ENCODE data around the gene DYNC1LI2. TPM values are rescaled to one million over a fixed set of nuclear protein-coding genes. Genes with fewer than 3 reads are reported as not detected.
A peak's percentile ranks its signal among the peaks of the same experiment; 100 is the strongest.

Gene DYNC1LI2
- total RNA-seq, 4 donors from 2014 or later = 57.4 to 80.3 (median 62.6) TPM

DNA sequence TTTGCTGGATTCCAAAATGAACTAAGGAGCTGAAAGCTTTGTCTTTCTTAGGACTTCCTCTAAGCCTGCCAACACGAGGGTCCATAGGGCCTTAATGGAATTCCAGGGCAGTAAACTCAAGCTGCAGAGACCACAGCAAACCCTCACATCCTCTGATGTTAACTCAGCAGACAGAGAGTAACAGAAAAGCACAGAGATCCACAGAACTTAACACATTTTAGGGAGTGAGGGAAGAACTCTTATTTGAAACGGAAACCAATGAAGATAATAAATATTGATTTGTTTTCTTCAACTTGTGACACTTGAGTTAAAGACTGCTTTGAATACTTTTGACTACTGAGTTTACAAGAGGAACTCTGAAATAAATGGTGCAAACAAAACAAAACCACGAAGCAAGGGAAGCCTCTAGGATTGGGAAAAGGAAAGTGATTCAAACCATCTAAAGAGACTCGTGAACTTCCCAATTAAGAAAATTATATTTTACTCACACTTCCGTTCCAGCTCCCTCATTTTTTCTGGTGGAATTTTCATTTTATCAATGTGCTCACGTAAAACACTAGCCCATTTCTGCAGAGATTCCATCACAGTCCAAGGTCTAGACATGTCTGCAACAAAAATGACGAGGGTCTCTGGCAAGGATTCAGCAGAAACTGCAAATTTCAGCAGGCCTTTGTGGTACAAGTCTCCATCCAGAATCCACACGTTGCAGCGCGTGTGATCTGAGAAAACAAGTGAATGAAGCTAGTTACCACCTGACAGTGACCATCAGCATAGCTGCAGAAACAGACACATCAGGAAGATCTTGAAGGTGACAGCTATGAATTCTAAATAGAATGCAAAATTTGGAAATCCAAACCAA is 9.2 kb downstream of the DYNC1LI2 start:
- Histone ChIP-seq H3K9me3 (no peaks in the 10 kb centered on the region), H3K4me3 (no peak overlapping the region), H3K27ac (peak overlapping the region; percentile 77 to 88 (median 84)), H3K4me1 (peaks cover 50 to 52% of the 10 kb centered on the region in 2 donors), H3K36me3 (peaks cover 0 to 37% of the 10 kb centered on the region in 2 donors), H3K27me3 (no peaks in the 10 kb centered on the region)
- DNase-seq = no peak
- in situ Hi-C loops (cut with MboI; ENCODE audit: low sequenced_read_pairs in 4 of 4) (no loop called here), intact Hi-C loops (cut with DNase I; ENCODE audit: low total_unique reads) (loop anchor here (1.0 to 5.0 kb wide), 2 partner anchors 9 to 90 kb away; partner anchors contain the start of genes DYNC1LI2 and NAE1)
- ATAC-seq = no peak
- no peak for TF ChIP-seq POLR2A (IDR thresholded peaks at IDR 0.05)
- TF ChIP-seq, protein P1, sequence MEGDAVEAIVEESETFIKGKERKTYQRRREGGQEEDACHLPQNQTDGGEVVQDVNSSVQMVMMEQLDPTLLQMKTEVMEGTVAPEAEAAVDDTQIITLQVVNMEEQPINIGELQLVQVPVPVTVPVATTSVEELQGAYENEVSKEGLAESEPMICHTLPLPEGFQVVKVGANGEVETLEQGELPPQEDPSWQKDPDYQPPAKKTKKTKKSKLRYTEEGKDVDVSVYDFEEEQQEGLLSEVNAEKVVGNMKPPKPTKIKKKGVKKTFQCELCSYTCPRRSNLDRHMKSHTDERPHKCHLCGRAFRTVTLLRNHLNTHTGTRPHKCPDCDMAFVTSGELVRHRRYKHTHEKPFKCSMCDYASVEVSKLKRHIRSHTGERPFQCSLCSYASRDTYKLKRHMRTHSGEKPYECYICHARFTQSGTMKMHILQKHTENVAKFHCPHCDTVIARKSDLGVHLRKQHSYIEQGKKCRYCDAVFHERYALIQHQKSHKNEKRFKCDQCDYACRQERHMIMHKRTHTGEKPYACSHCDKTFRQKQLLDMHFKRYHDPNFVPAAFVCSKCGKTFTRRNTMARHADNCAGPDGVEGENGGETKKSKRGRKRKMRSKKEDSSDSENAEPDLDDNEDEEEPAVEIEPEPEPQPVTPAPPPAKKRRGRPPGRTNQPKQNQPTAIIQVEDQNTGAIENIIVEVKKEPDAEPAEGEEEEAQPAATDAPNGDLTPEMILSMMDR (IDR thresholded peaks at IDR 0.05 in 4 of 5, conservative IDR thresholded peaks at IDR 0.05 in 1 of 5) = no peak

DNA sequence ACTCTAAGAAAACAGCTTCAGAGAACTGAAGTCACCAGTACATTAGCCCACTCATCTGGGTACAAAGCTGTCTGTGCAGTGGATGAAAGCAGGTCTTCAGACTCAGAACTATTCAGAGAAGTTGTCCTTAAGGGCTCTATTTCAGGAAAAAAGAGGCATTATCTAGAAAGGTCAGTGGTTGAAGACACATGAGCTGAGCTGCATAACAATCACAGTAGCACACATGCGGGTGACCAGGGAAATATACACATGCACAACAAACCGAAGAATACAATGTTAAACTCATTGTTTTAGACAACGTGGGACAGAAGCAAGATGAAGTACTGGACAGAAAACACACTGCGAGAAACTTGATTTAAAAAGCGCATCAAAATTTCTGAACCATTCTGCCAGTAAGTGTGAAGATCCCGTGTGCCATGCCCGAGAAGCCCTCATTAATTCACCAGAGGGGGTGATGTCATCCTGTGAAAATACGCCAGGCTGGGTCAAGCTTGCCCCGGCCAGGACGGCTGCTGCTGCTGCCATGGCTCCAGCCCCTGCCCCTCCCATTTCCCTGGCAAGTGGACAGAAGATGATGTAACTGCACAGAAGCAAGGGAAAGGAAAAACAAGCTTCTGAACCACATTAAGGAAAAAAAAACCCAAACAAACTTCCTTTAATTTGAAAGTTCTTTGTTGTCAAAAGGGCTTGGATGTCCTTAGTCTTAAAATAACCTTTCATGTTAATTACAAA is 10.1 kb downstream of the DYNC1LI2 start:
- no peaks in the 10 kb centered on the region for H3K27me3 ChIP-seq
- peak overlapping the region; percentile 77 to 88 (median 84) for H3K27ac ChIP-seq
- ATAC-seq = peak; percentile 96 to 97
- intact Hi-C loops (cut with DNase I; ENCODE audit: low total_unique reads) = loop anchor here (1.0 to 5.0 kb wide), 2 partner anchors 10 to 91 kb away; partner anchors contain the start of genes DYNC1LI2 and NAE1
- in situ Hi-C loops (cut with MboI; ENCODE audit: low sequenced_read_pairs in 4 of 4) = no loop called here
- peak; percentile 88 to 93 for DNase-seq
- peaks cover 50 to 52% of the 10 kb centered on the region in 2 donors for H3K4me1 ChIP-seq
- H3K4me3 ChIP-seq = peak overlapping the region in 2 of 4 donors; percentile 6 to 24
- H3K36me3 ChIP-seq = peaks cover 0 to 39% of the 10 kb centered on the region in 2 donors
- TF ChIP-seq POLR2A (IDR thresholded peaks at IDR 0.05) = no peak
- TF ChIP-seq, protein P1 (IDR thresholded peaks at IDR 0.05 in 4 of 5, conservative IDR thresholded peaks at IDR 0.05 in 1 of 5) = no peak
- H3K9me3 ChIP-seq = no peaks in the 10 kb centered on the region

DNA sequence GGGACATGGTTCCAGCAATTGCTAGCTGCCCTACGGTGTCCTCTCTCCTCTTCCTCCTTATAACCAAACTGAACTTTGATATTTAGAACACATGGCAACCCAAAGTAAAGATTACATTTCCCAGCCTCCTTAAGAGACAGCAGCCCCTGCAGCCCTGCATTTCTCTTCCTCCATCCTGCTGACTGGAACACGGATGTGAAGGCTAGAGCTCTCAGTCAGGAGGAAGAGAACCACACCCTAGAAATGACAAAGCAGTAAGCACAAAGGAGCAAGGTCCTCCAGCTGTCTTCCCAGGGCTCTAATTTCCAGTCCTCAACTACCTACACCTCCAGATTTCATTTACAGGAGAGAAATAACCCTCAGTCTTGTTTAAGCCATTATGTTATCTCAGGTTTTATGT is 10.9 kb downstream of the DYNC1LI2 start:
- in situ Hi-C loops (cut with MboI; ENCODE audit: low sequenced_read_pairs in 4 of 4) (no loop called here), intact Hi-C loops (cut with DNase I; ENCODE audit: low total_unique reads) (loop anchor here (5.0 kb wide), 1 partner anchor 92 kb away; the partner anchor contains the start of gene NAE1)
- Histone ChIP-seq H3K4me1 (peaks cover 48 to 50% of the 10 kb centered on the region in 2 donors), H3K36me3 (peaks cover 3 to 47% of the 10 kb centered on the region in 2 donors), H3K9me3 (no peaks in the 10 kb centered on the region), H3K27ac (peak overlapping the region; percentile 77 to 88 (median 84)), H3K4me3 (no peak overlapping the region), H3K27me3 (no peaks in the 10 kb centered on the region)
- TF ChIP-seq, protein P1 (IDR thresholded peaks at IDR 0.05 in 4 of 5, conservative IDR thresholded peaks at IDR 0.05 in 1 of 5) = no peak
- TF ChIP-seq POLR2A (IDR thresholded peaks at IDR 0.05) = no peak
- peak; percentile 62 to 66 for ATAC-seq
- DNase-seq = no peak

DNA sequence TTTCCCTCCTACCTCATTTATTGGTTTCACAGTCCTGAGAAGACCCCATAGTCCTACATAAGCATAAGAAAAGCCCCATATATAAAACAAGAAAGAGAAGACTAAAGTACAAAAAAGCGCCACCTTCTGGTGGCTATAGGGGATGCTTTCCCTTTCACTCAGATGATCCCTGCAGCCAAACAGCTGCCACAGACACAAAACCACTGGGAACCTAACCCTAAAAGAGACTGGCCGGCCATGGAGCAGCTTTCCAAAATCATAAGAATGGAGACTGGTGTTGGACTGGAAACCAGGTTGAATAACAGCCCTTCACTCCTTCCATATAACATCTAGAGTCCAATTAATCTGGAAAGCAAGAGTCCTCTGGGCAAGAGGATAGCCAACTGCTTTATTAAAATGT is 11.4 kb downstream of the DYNC1LI2 start:
- in situ Hi-C loops (cut with MboI; ENCODE audit: low sequenced_read_pairs in 4 of 4) (no loop called here), intact Hi-C loops (cut with DNase I; ENCODE audit: low total_unique reads) (loop anchor here (5.0 kb wide), 1 partner anchor 92 kb away; the partner anchor contains the start of gene NAE1)
- Histone ChIP-seq H3K4me3 (no peak overlapping the region), H3K27me3 (no peaks in the 10 kb centered on the region), H3K9me3 (no peaks in the 10 kb centered on the region), H3K27ac (peak overlapping the region; percentile 77 to 88 (median 84)), H3K36me3 (peaks cover 8 to 49% of the 10 kb centered on the region in 2 donors), H3K4me1 (peaks cover 48 to 50% of the 10 kb centered on the region in 2 donors)
- DNase-seq (no peak), ATAC-seq (no peak)
- TF ChIP-seq POLR2A (IDR thresholded peaks at IDR 0.05) = no peak
- TF ChIP-seq, protein P1 (IDR thresholded peaks at IDR 0.05 in 4 of 5, conservative IDR thresholded peaks at IDR 0.05 in 1 of 5) = peak in 4 of 5 experiments; percentile 35 to 58 (median 46)

Measured in gastrocnemius medialis (tissue), 4 donors.